ENCODE measurements around the gene MCCC1.
"Not testable (repeated sequence)": the region's sequence is repeated elsewhere in the genome, so short reads cannot be mapped to it uniquely, and the experiment has no call there.

MCCC1 gene

GRCh38 chr3:183101040-183101439, 1.7 kb upstream of the MCCC1 start:
- H3K27ac ChIP-seq (ENCODE audit: low read length); H3K9ac ChIP-seq (ENCODE audit: low read length); H3K9me3 ChIP-seq (ENCODE audit: control insufficient read depth, low read depth, low read length); H3K27me3 ChIP-seq (ENCODE audit: control insufficient read depth, insufficient read depth, low read length); H3K4me3 ChIP-seq (ENCODE audit: low read length); H3K36me3 ChIP-seq (ENCODE audit: control insufficient read depth, low read depth, low read length): not testable (repeated sequence)
- H3K4me1 ChIP-seq (ENCODE audit: control insufficient read depth, low read depth, low read length) = peaks cover 10% of the 10 kb centered on the region

- H3K27ac ChIP-seq (ENCODE audit: low read length) = no peak overlapping the region
- no peaks in the 10 kb centered on the region for H3K36me3 ChIP-seq (ENCODE audit: control insufficient read depth, low read depth, low read length)
- H3K27me3 ChIP-seq (ENCODE audit: control insufficient read depth, insufficient read depth, low read length) = no peaks in the 10 kb centered on the region
- H3K9me3 ChIP-seq (ENCODE audit: control insufficient read depth, low read depth, low read length) = no peaks in the 10 kb centered on the region
- H3K4me3 ChIP-seq (ENCODE audit: low read length) = no peak overlapping the region
- peak overlapping the region; percentile 25 for H3K9ac ChIP-seq (ENCODE audit: low read length)
- peaks cover 10% of the 10 kb centered on the region for H3K4me1 ChIP-seq (ENCODE audit: control insufficient read depth, low read depth, low read length)
Observed at GRCh38 chr3:183100376-183100775, 1.1 kb upstream of the MCCC1 start.

- H3K9ac ChIP-seq (ENCODE audit: low read length) = peak overlapping the region; percentile 25
- H3K4me3 ChIP-seq (ENCODE audit: low read length) = peak overlapping the region; percentile 89
- H3K36me3 ChIP-seq (ENCODE audit: control insufficient read depth, low read depth, low read length) = no peaks in the 10 kb centered on the region
- no peaks in the 10 kb centered on the region for H3K9me3 ChIP-seq (ENCODE audit: control insufficient read depth, low read depth, low read length)
- H3K27ac ChIP-seq (ENCODE audit: low read length) = peak overlapping the region; percentile 54
- no peaks in the 10 kb centered on the region for H3K27me3 ChIP-seq (ENCODE audit: control insufficient read depth, insufficient read depth, low read length)
- peaks cover 10% of the 10 kb centered on the region for H3K4me1 ChIP-seq (ENCODE audit: control insufficient read depth, low read depth, low read length)
Observed at GRCh38 chr3:183099838-183100204, 525 bp upstream of the MCCC1 start.

GRCh38 chr3:183098536-183099025, 715 bp downstream of the MCCC1 start:
- no peaks in the 10 kb centered on the region for H3K9me3 ChIP-seq (ENCODE audit: control insufficient read depth, low read depth, low read length)
- peak overlapping the region; percentile 89 for H3K4me3 ChIP-seq (ENCODE audit: low read length)
- peak overlapping the region; percentile 81 for H3K9ac ChIP-seq (ENCODE audit: low read length)
- no peaks in the 10 kb centered on the region for H3K27me3 ChIP-seq (ENCODE audit: control insufficient read depth, insufficient read depth, low read length)
- H3K27ac ChIP-seq (ENCODE audit: low read length) = peak overlapping the region; percentile 17
- no peaks in the 10 kb centered on the region for H3K36me3 ChIP-seq (ENCODE audit: control insufficient read depth, low read depth, low read length)
- peaks cover 10% of the 10 kb centered on the region for H3K4me1 ChIP-seq (ENCODE audit: control insufficient read depth, low read depth, low read length)

GRCh38 chr3:183094711-183095110, 4.6 kb downstream of the MCCC1 start:
- no peak overlapping the region for H3K4me3 ChIP-seq (ENCODE audit: low read length)
- no peaks in the 10 kb centered on the region for H3K9me3 ChIP-seq (ENCODE audit: control insufficient read depth, low read depth, low read length)
- H3K27me3 ChIP-seq (ENCODE audit: control insufficient read depth, insufficient read depth, low read length) = no peaks in the 10 kb centered on the region
- H3K9ac ChIP-seq (ENCODE audit: low read length) = no peak overlapping the region
- no peak overlapping the region for H3K27ac ChIP-seq (ENCODE audit: low read length)
- peaks cover 5% of the 10 kb centered on the region for H3K4me1 ChIP-seq (ENCODE audit: control insufficient read depth, low read depth, low read length)
- peaks cover 12% of the 10 kb centered on the region for H3K36me3 ChIP-seq (ENCODE audit: control insufficient read depth, low read depth, low read length)

- Histone ChIP-seq H3K4me1 (ENCODE audit: control insufficient read depth, low read depth, low read length) (no peaks in the 10 kb centered on the region), H3K9me3 (ENCODE audit: control insufficient read depth, low read depth, low read length) (no peaks in the 10 kb centered on the region), H3K27ac (ENCODE audit: low read length) (no peak overlapping the region), H3K4me3 (ENCODE audit: low read length) (no peak overlapping the region), H3K9ac (ENCODE audit: low read length) (no peak overlapping the region), H3K27me3 (ENCODE audit: control insufficient read depth, insufficient read depth, low read length) (no peaks in the 10 kb centered on the region), H3K36me3 (ENCODE audit: control insufficient read depth, low read depth, low read length) (peaks cover 12% of the 10 kb centered on the region)
Observed at GRCh38 chr3:183092256-183092655, 7.0 kb downstream of the MCCC1 start.

GRCh38 chr3:183087184-183087583, 12.1 kb downstream of the MCCC1 start:
- no peak overlapping the region for H3K4me3 ChIP-seq (ENCODE audit: low read length)
- peaks cover 14% of the 10 kb centered on the region for H3K36me3 ChIP-seq (ENCODE audit: control insufficient read depth, low read depth, low read length)
- H3K4me1 ChIP-seq (ENCODE audit: control insufficient read depth, low read depth, low read length) = no peaks in the 10 kb centered on the region
- no peaks in the 10 kb centered on the region for H3K9me3 ChIP-seq (ENCODE audit: control insufficient read depth, low read depth, low read length)
- no peak overlapping the region for H3K9ac ChIP-seq (ENCODE audit: low read length)
- no peaks in the 10 kb centered on the region for H3K27me3 ChIP-seq (ENCODE audit: control insufficient read depth, insufficient read depth, low read length)
- no peak overlapping the region for H3K27ac ChIP-seq (ENCODE audit: low read length)

- no peak overlapping the region for H3K27ac ChIP-seq (ENCODE audit: low read length)
- H3K9me3 ChIP-seq (ENCODE audit: control insufficient read depth, low read depth, low read length) = no peaks in the 10 kb centered on the region
- H3K9ac ChIP-seq (ENCODE audit: low read length) = no peak overlapping the region
- H3K27me3 ChIP-seq (ENCODE audit: control insufficient read depth, insufficient read depth, low read length) = no peaks in the 10 kb centered on the region
- H3K4me1 ChIP-seq (ENCODE audit: control insufficient read depth, low read depth, low read length) = no peaks in the 10 kb centered on the region
- peaks cover 14% of the 10 kb centered on the region for H3K36me3 ChIP-seq (ENCODE audit: control insufficient read depth, low read depth, low read length)
- H3K4me3 ChIP-seq (ENCODE audit: low read length) = no peak overlapping the region
Observed at GRCh38 chr3:183085634-183086390, 13.5 kb downstream of the MCCC1 start.

GRCh38 chr3:183082355-183082915, 16.9 kb downstream of the MCCC1 start:
- Histone ChIP-seq H3K9ac (ENCODE audit: low read length) (no peak overlapping the region), H3K4me1 (ENCODE audit: control insufficient read depth, low read depth, low read length) (no peaks in the 10 kb centered on the region), H3K27ac (ENCODE audit: low read length) (no peak overlapping the region), H3K36me3 (ENCODE audit: control insufficient read depth, low read depth, low read length) (peaks cover 15% of the 10 kb centered on the region), H3K27me3 (ENCODE audit: control insufficient read depth, insufficient read depth, low read length) (no peaks in the 10 kb centered on the region), H3K9me3 (ENCODE audit: control insufficient read depth, low read depth, low read length) (no peaks in the 10 kb centered on the region), H3K4me3 (ENCODE audit: low read length) (no peak overlapping the region)

- H3K9me3 ChIP-seq (ENCODE audit: control insufficient read depth, low read depth, low read length) = no peaks in the 10 kb centered on the region
- no peaks in the 10 kb centered on the region for H3K4me1 ChIP-seq (ENCODE audit: control insufficient read depth, low read depth, low read length)
- H3K36me3 ChIP-seq (ENCODE audit: control insufficient read depth, low read depth, low read length) = peaks cover 14% of the 10 kb centered on the region
- H3K27me3 ChIP-seq (ENCODE audit: control insufficient read depth, insufficient read depth, low read length) = no peaks in the 10 kb centered on the region
- H3K27ac ChIP-seq (ENCODE audit: low read length) = no peak overlapping the region
- no peak overlapping the region for H3K4me3 ChIP-seq (ENCODE audit: low read length)
- no peak overlapping the region for H3K9ac ChIP-seq (ENCODE audit: low read length)
Observed at GRCh38 chr3:183081459-183082183, 17.7 kb downstream of the MCCC1 start.

- Histone ChIP-seq H3K4me3 (ENCODE audit: low read length) (no peak overlapping the region), H3K4me1 (ENCODE audit: control insufficient read depth, low read depth, low read length) (no peaks in the 10 kb centered on the region), H3K27me3 (ENCODE audit: control insufficient read depth, insufficient read depth, low read length) (no peaks in the 10 kb centered on the region), H3K36me3 (ENCODE audit: control insufficient read depth, low read depth, low read length) (peaks cover 11% of the 10 kb centered on the region), H3K9ac (ENCODE audit: low read length) (no peak overlapping the region), H3K27ac (ENCODE audit: low read length) (no peak overlapping the region), H3K9me3 (ENCODE audit: control insufficient read depth, low read depth, low read length) (no peaks in the 10 kb centered on the region)
Observed at GRCh38 chr3:183080628-183081027, 18.7 kb downstream of the MCCC1 start.
